HUES64 (cell line): ENCODE results near the gene LGALS3BP.

Experiments
- H3K27ac ChIP-seq: 2 replicates; pipeline ENCODE4 v1.7.0; 2013; ENCODE audit warnings: low read depth, low read length, inconsistent platforms
- H3K27me3 ChIP-seq: 2 replicates; pipeline ENCODE4 v1.6.1; 2013; ENCODE audit warnings: mild to moderate bottlenecking, low read length; ENCODE audit not compliant: insufficient read depth
- H3K36me3 ChIP-seq: 2 replicates; pipeline ENCODE4 v1.6.1; 2013; ENCODE audit warnings: mild to moderate bottlenecking, low read length; ENCODE audit not compliant: insufficient read depth
- H3K4me1 ChIP-seq: 2 replicates; pipeline ENCODE4 v1.6.1; 2013; ENCODE audit warnings: mild to moderate bottlenecking, low read length, moderate library complexity; ENCODE audit not compliant: insufficient read depth
- H3K4me3 ChIP-seq: 2 replicates; pipeline ENCODE4 v1.5.1; 2013; ENCODE audit warnings: mild to moderate bottlenecking, low read length, moderate library complexity
- H3K9ac ChIP-seq: 2 replicates; pipeline ENCODE4 v1.6.1; 2013; ENCODE audit warnings: mild to moderate bottlenecking, low read depth, low read length
- H3K9me3 ChIP-seq: 2 replicates; pipeline ENCODE4 v1.6.1; 2013; ENCODE audit warnings: low read depth, low read length; ENCODE audit not compliant: insufficient read depth
- WGBS: fragments of 150-250, 120-280 bp; methylation state at CpG from one replicate; pipeline ENCODE4 v1.1.7; 2013; ENCODE audit warnings: missing lambda C conversion rate; 5-methylcytosine and 5-hydroxymethylcytosine counted together

Gene LGALS3BP

DNA sequence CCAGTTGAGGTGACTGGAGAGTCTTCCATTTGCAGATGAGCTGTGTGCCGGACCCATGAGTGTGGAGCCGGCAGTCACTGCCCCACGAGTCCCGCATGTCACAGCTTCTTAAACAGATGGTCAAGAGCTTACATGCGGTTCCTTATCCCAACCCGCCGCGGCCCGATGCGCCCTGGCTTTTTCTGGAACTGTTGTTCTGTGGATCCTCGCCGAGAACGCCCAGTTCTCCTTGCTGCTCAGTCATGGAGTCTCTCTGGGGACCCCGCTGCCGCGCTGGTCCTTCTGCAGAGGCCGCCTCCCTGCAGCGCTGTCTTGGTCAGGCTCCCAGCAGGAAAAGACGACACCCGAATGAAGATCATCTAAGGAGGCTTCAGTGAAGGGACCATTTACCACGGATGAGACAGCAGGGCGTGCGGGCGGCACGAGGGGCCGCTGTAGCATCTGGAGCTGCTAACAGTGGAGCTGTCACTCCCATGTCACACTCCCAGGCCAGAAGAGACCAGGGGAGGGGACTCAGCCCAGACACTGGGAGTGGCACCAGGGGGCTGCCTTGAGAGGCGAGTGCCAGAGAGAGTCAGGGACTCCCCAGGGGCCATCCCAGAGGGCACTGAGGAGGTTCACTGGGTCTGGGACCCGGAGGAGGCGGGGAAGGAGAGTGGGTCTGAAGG lies 10.8 kb upstream of the LGALS3BP start:
- H3K9ac ChIP-seq: no peak overlapping the region
- peaks cover 16% of the 10 kb centered on the region; the same call in 1 of the 2 replicates for H3K36me3 ChIP-seq
- no peak overlapping the region for H3K27ac ChIP-seq
- H3K27me3 ChIP-seq: no peaks in the 10 kb centered on the region
- H3K4me3 ChIP-seq: no peak overlapping the region
- H3K9me3 ChIP-seq: no peaks in the 10 kb centered on the region
- WGBS: 97% methylated on average over 29 of the region's 29 CpGs
- peaks cover 9% of the 10 kb centered on the region for H3K4me1 ChIP-seq

DNA sequence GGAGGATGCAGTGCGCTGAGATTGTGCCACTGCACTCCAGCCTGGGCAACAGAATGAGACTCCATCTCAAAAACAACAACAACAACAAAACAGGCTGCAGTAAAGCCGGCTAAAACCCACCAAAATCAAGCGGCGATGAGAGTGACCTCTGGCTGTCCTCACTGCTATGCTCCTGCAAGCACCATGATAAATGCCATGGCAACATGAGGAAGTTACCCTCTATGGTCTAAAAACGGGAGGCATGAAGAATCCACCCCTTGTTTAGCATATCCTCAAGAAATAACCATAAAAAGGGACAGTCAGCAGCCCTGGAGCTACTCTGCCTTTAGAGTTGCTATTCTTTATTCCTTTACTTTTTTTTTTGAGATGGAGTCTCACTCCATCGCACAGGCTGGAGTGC lies 8.4 kb upstream of the LGALS3BP start:
- H3K27me3 ChIP-seq: no peaks in the 10 kb centered on the region
- H3K36me3 ChIP-seq: peaks cover 10% of the 10 kb centered on the region; the same call in 1 of the 2 replicates
- H3K9me3 ChIP-seq: no peaks in the 10 kb centered on the region
- 94% methylated on average over 6 of the region's 6 CpGs for WGBS
- peaks cover 9% of the 10 kb centered on the region for H3K4me1 ChIP-seq
- H3K4me3 ChIP-seq: no peak overlapping the region
- H3K27ac ChIP-seq: no peak overlapping the region
- H3K9ac ChIP-seq: no peak overlapping the region

DNA sequence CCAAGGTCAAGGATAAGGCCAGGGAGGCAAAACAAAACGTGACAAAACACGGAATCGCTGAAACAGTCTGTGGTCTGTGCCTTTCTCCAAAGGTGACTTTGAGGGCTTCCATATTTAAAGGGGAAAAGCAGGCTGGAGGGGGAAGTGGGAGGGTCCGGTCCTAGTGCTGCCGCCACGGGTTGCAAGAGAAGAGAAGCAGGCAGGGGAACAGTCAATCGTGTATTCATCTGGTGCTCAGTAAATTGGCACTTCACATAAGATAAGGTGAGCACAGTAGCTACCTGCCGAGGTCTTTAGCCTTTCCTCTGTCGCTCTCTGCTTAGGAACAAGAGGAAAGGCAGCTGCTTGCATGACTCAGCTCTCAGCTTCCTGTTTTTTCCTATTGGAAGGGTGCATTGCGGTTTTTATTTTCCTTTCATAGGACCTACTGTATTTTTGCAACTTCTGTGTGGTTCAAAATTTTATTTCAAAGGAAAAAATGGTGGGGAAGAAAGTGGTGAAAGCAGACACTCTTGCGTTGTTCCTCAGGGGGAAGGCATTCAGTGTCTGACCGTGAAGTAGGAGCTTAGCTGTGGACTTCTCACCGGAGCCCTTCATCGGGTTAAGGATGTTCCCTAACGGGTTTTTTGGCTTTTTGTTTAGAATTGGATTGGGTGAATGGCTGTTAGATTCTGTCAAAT lies 7.1 kb upstream of the LGALS3BP start:
- H3K27me3 ChIP-seq: no peaks in the 10 kb centered on the region
- H3K4me3 ChIP-seq: no peak overlapping the region
- peaks cover 7% of the 10 kb centered on the region; the same call in 1 of the 2 replicates for H3K36me3 ChIP-seq
- H3K9ac ChIP-seq: peak overlapping the region; percentile 32; the same call in 1 of the 2 replicates
- H3K27ac ChIP-seq: 0 out of 2 replicates have a peak overlapping the region, but pooled peaks have one; percentile 41
- 24% methylated on average over 15 of the region's 15 CpGs for WGBS
- H3K4me1 ChIP-seq: peaks cover 9% of the 10 kb centered on the region
- no peaks in the 10 kb centered on the region for H3K9me3 ChIP-seq

DNA sequence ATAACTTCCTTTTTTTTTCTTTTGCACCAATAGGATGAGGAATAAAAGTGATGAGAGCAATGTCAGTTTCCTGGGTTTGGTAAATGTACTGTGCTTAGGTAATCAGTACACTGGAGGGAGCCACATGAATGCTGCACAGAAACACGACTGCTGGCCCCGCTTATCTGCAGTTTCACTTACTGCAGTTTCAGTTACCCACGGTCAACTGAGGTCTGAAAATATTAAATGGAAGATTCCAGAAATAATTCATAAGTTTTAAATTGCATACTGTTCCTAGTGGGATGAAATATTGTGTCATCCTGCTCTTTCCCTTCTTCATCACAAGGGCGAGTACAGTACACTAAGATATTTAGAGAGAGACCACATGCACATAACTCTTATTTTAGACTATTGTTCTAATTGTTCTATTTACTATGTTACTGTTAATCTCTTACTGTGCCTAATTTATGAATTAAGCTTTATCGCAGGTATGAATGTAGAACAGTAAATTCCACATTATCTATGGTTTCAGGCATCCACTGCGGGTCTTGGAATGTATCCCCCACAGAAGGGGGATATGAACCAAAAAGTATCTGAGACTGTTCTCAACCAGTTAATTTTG lies 6.4 kb upstream of the LGALS3BP start:
- no peaks in the 10 kb centered on the region for H3K9me3 ChIP-seq
- H3K4me3 ChIP-seq: no peak overlapping the region
- 90% methylated on average over 4 of the region's 6 CpGs for WGBS
- H3K27me3 ChIP-seq: no peaks in the 10 kb centered on the region
- no peak overlapping the region for H3K9ac ChIP-seq
- peaks cover 5% of the 10 kb centered on the region; the same call in 1 of the 2 replicates for H3K36me3 ChIP-seq
- no peak overlapping the region for H3K27ac ChIP-seq
- peaks cover 9% of the 10 kb centered on the region for H3K4me1 ChIP-seq

DNA sequence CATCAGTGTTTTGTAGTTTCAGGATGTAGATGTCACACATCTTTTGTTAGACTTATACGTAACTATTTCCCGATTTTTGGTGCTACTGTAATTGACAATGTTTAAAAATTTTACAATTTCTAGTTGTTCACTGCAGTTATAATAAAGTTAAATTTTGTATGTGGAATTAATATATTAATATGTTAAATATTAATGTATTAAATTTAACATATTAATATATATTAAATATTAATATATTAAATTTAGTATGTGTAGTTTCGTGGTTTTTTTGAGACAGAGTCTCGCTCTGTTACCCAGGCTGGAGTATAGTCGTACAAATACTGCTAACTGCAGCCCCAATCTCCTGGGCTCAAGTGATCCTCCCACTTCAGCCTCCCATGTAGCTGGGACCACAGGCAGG lies 5.7 kb upstream of the LGALS3BP start:
- no peaks in the 10 kb centered on the region for H3K9me3 ChIP-seq
- no peak overlapping the region for H3K9ac ChIP-seq
- WGBS: 97% methylated on average over 5 of the region's 5 CpGs

DNA sequence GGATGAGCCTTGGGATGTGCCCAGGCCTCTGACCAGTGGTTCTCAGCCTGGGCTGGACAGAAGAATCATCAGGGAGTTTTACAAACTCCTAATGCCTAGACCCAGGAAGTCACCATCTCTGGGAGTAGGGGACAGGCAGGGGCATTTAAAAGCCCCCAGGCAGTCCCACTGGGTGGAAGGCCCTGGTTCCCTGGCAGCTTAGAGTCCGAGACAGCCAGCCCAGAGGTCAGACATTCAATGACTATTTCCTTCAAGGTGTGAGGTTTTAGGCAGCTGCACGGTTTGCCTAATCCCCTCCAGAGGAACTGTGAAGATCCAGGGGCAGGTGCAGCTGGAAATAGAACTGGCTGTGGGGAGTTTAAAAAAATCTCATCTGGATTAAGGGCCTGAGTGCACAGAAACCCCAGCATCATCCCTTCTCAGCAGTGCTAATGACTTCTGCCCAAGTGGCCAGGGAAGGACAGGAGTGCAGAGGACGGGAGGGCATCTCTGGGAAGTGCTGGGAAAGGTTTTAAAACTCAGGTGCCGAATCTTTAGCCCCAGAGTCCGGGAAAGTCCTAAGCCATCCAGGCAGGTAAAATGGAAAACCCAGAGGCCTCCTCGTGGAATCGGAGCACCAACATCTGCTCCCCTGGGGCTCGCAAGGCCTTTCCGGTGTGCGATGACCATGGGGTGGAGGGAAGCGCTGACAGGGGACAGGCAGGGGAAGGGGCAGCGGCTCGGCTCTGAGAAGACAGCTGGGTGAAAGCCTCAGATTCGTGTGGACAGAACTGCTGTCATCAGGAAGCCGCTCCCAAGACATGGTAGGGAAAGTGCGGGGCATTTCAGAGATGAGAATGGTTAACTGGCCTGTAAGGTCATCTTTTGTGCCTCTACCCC lies 1.5 kb upstream of the LGALS3BP start:
- 81% methylated on average over 16 of the region's 16 CpGs for WGBS
- no peak overlapping the region for H3K27ac ChIP-seq
- no peaks in the 10 kb centered on the region for H3K36me3 ChIP-seq
- H3K9me3 ChIP-seq: no peaks in the 10 kb centered on the region
- peaks cover 8% of the 10 kb centered on the region for H3K4me1 ChIP-seq
- no peak overlapping the region for H3K9ac ChIP-seq
- H3K27me3 ChIP-seq: no peaks in the 10 kb centered on the region
- no peak overlapping the region for H3K4me3 ChIP-seq

More for the DNA sequence above, 5.7 kb upstream of the LGALS3BP start:
- Histone ChIP-seq H3K27ac (no peak overlapping the region), H3K4me3 (no peak overlapping the region), H3K27me3 (no peaks in the 10 kb centered on the region), H3K36me3 (0 out of 2 replicates have a peak, but pooled peaks cover 2% of the 10 kb centered on the region), H3K4me1 (peaks cover 10% of the 10 kb centered on the region)

DNA sequence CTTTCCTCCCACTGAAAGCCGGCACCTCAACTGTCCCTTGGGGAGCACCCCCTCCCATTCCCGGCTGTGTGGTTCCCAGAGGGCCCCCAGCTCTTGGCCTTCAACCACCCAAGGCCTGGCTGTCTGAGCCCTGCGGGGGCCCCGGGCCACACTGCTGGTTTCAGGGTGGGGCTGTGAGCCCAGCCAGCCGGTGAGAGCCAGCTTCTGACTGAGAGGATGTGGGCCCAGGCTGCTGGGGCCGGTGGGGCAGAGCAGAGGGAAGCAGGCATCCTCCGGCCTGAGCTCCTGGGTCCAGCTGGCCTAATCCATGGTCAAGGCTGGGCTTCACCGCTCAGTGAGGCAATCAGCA lies 875 bp upstream of the LGALS3BP start:
- Histone ChIP-seq H3K9me3 (no peaks in the 10 kb centered on the region), H3K4me3 (no peak overlapping the region), H3K9ac (no peak overlapping the region), H3K36me3 (no peaks in the 10 kb centered on the region), H3K27ac (no peak overlapping the region), H3K27me3 (no peaks in the 10 kb centered on the region), H3K4me1 (peaks cover 6% of the 10 kb centered on the region; the same call in 1 of the 2 replicates)
- 87% methylated on average over 8 of the region's 8 CpGs for WGBS

DNA sequence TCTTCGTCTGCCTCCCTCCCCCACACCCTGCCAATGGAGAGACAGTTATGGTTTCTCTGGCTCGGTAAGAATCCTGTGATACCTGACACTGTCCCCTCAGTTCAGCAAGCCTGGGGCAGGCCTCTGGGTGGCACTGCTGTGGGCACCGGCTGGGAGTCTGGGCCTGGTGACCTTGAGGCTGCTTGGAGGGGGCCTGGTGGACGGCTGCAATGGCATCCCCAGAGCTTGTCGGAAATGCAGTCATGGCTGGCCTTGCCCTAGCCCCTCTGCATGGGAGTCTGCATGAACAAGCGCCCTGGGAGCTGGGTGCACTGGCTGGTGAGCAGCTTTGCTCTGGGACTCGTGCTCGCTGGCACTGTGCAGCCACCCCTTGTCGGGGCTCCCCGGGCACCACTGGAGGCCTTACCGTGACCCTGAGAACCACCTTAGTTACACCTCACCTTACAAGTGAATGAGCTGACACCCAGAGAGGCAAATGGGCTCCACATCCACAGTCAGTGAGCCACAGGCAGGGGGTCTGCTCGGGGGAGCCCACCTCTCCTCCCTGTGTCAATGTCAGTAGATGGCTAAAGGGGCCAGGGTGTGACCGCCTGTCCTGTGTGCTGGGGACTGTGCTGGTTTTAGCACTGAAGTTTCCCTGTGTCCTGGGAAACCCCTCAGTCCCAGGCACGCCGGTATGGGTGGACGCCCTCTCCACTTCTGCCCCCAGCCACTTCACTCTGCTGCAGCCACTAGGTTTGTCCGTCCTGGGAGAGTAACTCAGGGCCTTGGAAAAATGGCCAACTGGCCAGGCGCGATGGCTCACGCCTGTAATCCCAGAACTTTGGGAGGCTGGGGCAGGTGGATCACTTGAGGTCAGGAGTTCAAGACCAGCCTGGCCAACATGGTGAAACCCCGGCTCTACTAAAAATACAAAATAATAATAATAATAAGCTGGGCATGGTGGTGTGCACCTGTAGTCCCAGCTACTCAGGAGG lies 1.4 kb downstream of the LGALS3BP start:
- Histone ChIP-seq H3K36me3 (no peaks in the 10 kb centered on the region), H3K4me1 (peaks cover 12% of the 10 kb centered on the region; the same call in 1 of the 2 replicates), H3K9me3 (no peaks in the 10 kb centered on the region), H3K4me3 (no peak overlapping the region), H3K27me3 (no peaks in the 10 kb centered on the region), H3K27ac (no peak overlapping the region), H3K9ac (no peak overlapping the region)
- 88% methylated on average over 20 of the region's 21 CpGs for WGBS

DNA sequence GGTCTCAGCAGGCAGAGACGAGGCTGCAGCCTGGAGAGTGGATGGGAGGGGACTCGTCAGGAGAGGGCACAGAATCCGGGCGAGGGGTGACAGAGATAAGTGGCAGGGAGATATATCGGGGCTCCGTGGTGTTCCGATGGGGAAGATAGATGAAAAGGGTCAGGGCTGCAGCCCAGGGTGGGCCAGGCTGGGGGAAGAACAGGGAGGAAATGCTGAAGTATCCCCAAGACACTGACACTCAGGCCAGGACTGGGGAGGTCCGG lies 2.1 kb downstream of the LGALS3BP start:
- Histone ChIP-seq H3K36me3 (no peaks in the 10 kb centered on the region), H3K9ac (no peak overlapping the region), H3K9me3 (no peaks in the 10 kb centered on the region), H3K4me3 (no peak overlapping the region), H3K27ac (no peak overlapping the region), H3K27me3 (no peaks in the 10 kb centered on the region), H3K4me1 (peaks cover 16% of the 10 kb centered on the region; the same call in 1 of the 2 replicates)
- 91% methylated on average over 8 of the region's 8 CpGs for WGBS
